Measurements from ENCODE around the gene ZNF407.

ZNF407 gene

GRCh38 chr18:75110846-75111415, 513.3 kb downstream of the ZNF407 start:
- DNase-seq (ENCODE audit: low read depth) = no peak
- H3K4me3 ChIP-seq (ENCODE audit: low read depth, low read length) = no peak overlapping the region
- TF ChIP-seq, protein P1, sequence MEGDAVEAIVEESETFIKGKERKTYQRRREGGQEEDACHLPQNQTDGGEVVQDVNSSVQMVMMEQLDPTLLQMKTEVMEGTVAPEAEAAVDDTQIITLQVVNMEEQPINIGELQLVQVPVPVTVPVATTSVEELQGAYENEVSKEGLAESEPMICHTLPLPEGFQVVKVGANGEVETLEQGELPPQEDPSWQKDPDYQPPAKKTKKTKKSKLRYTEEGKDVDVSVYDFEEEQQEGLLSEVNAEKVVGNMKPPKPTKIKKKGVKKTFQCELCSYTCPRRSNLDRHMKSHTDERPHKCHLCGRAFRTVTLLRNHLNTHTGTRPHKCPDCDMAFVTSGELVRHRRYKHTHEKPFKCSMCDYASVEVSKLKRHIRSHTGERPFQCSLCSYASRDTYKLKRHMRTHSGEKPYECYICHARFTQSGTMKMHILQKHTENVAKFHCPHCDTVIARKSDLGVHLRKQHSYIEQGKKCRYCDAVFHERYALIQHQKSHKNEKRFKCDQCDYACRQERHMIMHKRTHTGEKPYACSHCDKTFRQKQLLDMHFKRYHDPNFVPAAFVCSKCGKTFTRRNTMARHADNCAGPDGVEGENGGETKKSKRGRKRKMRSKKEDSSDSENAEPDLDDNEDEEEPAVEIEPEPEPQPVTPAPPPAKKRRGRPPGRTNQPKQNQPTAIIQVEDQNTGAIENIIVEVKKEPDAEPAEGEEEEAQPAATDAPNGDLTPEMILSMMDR (IDR thresholded peaks at IDR 0.05; ENCODE audit: control insufficient read depth, extremely low read depth, insufficient read depth) = no peak

GRCh38 chr18:75111760-75112159, 514.1 kb downstream of the ZNF407 start:
- no peak for DNase-seq (ENCODE audit: low read depth)
- H3K4me3 ChIP-seq (ENCODE audit: low read depth, low read length) = no peak overlapping the region
- TF ChIP-seq, protein P1 (IDR thresholded peaks at IDR 0.05; ENCODE audit: control insufficient read depth, extremely low read depth, insufficient read depth) = no peak

GRCh38 chr18:75112186-75113096, 514.8 kb downstream of the ZNF407 start:
- TF ChIP-seq, protein P1 (IDR thresholded peaks at IDR 0.05; ENCODE audit: control insufficient read depth, extremely low read depth, insufficient read depth) = no peak
- DNase-seq (ENCODE audit: low read depth) = no peak
- H3K4me3 ChIP-seq (ENCODE audit: low read depth, low read length) = no peak overlapping the region

- DNase-seq (ENCODE audit: low read depth) = no peak
- no peak overlapping the region for H3K4me3 ChIP-seq (ENCODE audit: low read depth, low read length)
- TF ChIP-seq, protein P1 (IDR thresholded peaks at IDR 0.05; ENCODE audit: control insufficient read depth, extremely low read depth, insufficient read depth) = no peak
Measured at GRCh38 chr18:75113455-75113854, 515.8 kb downstream of the ZNF407 start.

DNA sequence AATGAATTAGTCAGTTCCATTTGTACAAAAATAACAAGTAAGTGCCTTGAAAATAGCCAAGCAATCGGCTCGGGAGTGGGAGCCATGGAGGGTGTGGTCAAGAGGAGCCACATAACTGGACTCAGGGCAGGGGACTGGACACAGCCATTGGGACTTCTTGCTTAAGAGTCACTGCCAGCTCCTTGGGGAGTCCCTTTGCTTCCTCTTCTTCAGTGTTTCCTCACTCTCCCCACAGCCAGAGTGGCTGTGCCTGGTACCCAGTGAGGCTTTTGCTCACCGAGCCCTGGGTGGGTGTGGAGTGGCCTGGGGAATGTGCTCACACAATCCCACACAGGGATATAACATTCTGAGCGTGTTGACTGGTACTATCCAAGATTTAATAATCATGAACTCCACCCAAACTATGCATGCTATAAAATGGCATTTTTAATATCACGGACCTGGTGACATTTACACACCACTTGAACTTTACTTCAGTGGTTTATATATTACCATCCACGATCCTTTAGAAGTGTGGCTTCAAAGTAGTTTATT, 516.6 kb downstream of the ZNF407 start:
- TF ChIP-seq, protein P1 (IDR thresholded peaks at IDR 0.05; ENCODE audit: control insufficient read depth, extremely low read depth, insufficient read depth) = no peak
- DNase-seq (ENCODE audit: low read depth) = no peak
- H3K4me3 ChIP-seq (ENCODE audit: low read depth, low read length) = no peak overlapping the region
